B cell (primary cell): ENCODE measurements around the gene CAMK4. TPM values are rescaled to one million over a fixed set of nuclear protein-coding genes. Genes with fewer than 3 reads are reported as not detected.

Source experiments
- ATAC-seq: fragments of 200-7000 bp; cut with Tn5 transposase; one replicate; pipeline ENCODE4 v1.10.0; 2021; ENCODE audit warnings: low read depth, mild to moderate bottlenecking, moderate number of reproducible peaks, moderate library complexity
- CTCF ChIA-PET: fragments of 350-600 bp; sonication (Branson Sonifier 250); formaldehyde crosslinking; loops from one replicate; lab custom pipeline; 2021; ENCODE audit warnings: antibody characterized with exemption, inconsistent platforms; lab: Charles Lee
- POLR2A ChIA-PET: fragments of 350-600 bp; sonication (Branson Sonifier 250); formaldehyde crosslinking; loops from one replicate; lab custom pipeline; 2021; ENCODE audit warnings: antibody characterized with exemption; lab: Charles Lee
- DNase-seq: peaks from one replicate; pipeline ENCODE4 v3.0.0; 2013
- H2AFZ ChIP-seq: 2 replicates; pipeline ENCODE4 v1.6.1; 2012; ENCODE audit warnings: mild to moderate bottlenecking, low read depth, low read length; ENCODE audit not compliant: insufficient read depth, poor library complexity, severe bottlenecking
- H3K27ac ChIP-seq, 2 donors: 1 replicate in 1 of 2; 2 replicates in 1 of 2; pipeline ENCODE4 v1.5.1; 2012 to 2013; ENCODE audit warnings: low read length in 2 of 2, mild to moderate bottlenecking in 2 of 2, moderate library complexity in 1 of 2
- H3K27me3 ChIP-seq, 4 experiments: fragments of 200-600 bp in 1 of 4; sonication (generic) in 1 of 4; replicated peaks in 1 of 4; 1 replicate in 2 of 4; 2 replicates in 2 of 4; pipeline versions ENCODE4 v1.6.1 to v1.7.0; 2013 to 2016; ENCODE audit warnings: low read length in 3 of 4, mild to moderate bottlenecking in 2 of 4, mixed read lengths in 1 of 4, moderate library complexity in 1 of 4; ENCODE audit not compliant: insufficient read depth in 4 of 4, control insufficient read depth in 3 of 4; ENCODE audit errors: control extremely low read depth in 1 of 4
- H3K36me3 ChIP-seq, 2 experiments: replicated peaks in 1 of 2; 1 replicate in 1 of 2; 2 replicates in 1 of 2; pipeline versions ENCODE4 v1.6.1 to v1.7.1; 2013; ENCODE audit warnings: low read length in 1 of 2; ENCODE audit not compliant: insufficient read depth in 2 of 2, control insufficient read depth in 1 of 2; ENCODE audit errors: control extremely low read depth in 1 of 2, extremely low read depth in 1 of 2
- H3K4me1 ChIP-seq, 2 donors: fragments of 200-600 bp in 1 of 2; sonication (generic) in 1 of 2; 1 replicate in 1 of 2; 2 replicates in 1 of 2; pipeline versions ENCODE4 v1.5.1 to v1.6.1; 2013 to 2017; ENCODE audit warnings: low read length in 2 of 2; ENCODE audit not compliant: control insufficient read depth in 2 of 2, insufficient read depth in 2 of 2
- H3K4me2 ChIP-seq: replicated peaks from 2 replicates; pipeline ENCODE3; 2012; ENCODE audit warnings: mild to moderate bottlenecking, low read depth, low read length; ENCODE audit not compliant: poor library complexity, severe bottlenecking
- H3K4me3 ChIP-seq, 5 experiments: fragments of 200-600 bp in 1 of 5; sonication (generic) in 1 of 5; 1 replicate in 3 of 5; 2 replicates in 2 of 5; pipeline versions ENCODE4 v1.5.1 to v1.7.0; 2011 to 2016; ENCODE audit warnings: low read length in 4 of 5, mild to moderate bottlenecking in 4 of 5, low read depth in 2 of 5, control low read depth in 1 of 5, moderate library complexity in 1 of 5; ENCODE audit not compliant: insufficient read depth in 1 of 5; ENCODE audit errors: control extremely low read depth in 1 of 5, extremely low read depth in 1 of 5
- H3K79me2 ChIP-seq: fragments of 200-600 bp; sonication (generic); one replicate; pipeline ENCODE4 v1.6.0; 2016; ENCODE audit warnings: low read length; ENCODE audit not compliant: control insufficient read depth, insufficient read depth
- H3K9ac ChIP-seq: fragments of 200-600 bp; sonication (generic); 2 replicates; pipeline ENCODE4 v1.6.1; 2017; ENCODE audit warnings: mild to moderate bottlenecking, low read length, moderate library complexity
- H3K9me3 ChIP-seq, 3 donors: one replicate each; pipeline versions ENCODE4 v1.6.1 to v1.7.1; 2013; ENCODE audit warnings: low read length in 2 of 3; ENCODE audit not compliant: control insufficient read depth in 2 of 3, insufficient read depth in 1 of 3; ENCODE audit errors: control extremely low read depth in 1 of 3
- H4K20me1 ChIP-seq: 2 replicates; pipeline ENCODE4 v1.6.0; 2012; ENCODE audit warnings: mild to moderate bottlenecking, low read length; ENCODE audit not compliant: insufficient read depth, control insufficient read depth, poor library complexity, severe bottlenecking
- H3K27ac Mint-ChIP-seq: one replicate; pipeline ENCODE4 v1.8.0; 2021; ENCODE audit warnings: mixed read lengths
- H3K27me3 Mint-ChIP-seq: one replicate; pipeline ENCODE4 v1.8.0; 2021; ENCODE audit warnings: mixed read lengths
- H3K4me1 Mint-ChIP-seq: one replicate; pipeline ENCODE4 v1.8.0; 2021; ENCODE audit warnings: mixed read lengths
- H3K4me3 Mint-ChIP-seq: one replicate; pipeline ENCODE4 v1.8.0; 2021; ENCODE audit warnings: mixed read lengths
- H3K9me3 Mint-ChIP-seq: one replicate; pipeline ENCODE4 v1.8.0; 2022; ENCODE audit warnings: mixed read lengths; ENCODE audit not compliant: insufficient read depth
- EZH2 ChIP-seq: IDR thresholded peaks from 2 replicates; pipeline ENCODE4 v1.6.1; 2012; ENCODE audit warnings: borderline replicate concordance, low read depth, mild to moderate bottlenecking, moderate library complexity, low read length; ENCODE audit not compliant: insufficient read depth, poor library complexity, severe bottlenecking
- WGBS: methylation state at CpG from one replicate; pipeline ENCODE4 v1.1.5; 2013; ENCODE audit warnings: missing lambda C conversion rate; ENCODE audit not compliant: insufficient coverage; 5-methylcytosine and 5-hydroxymethylcytosine counted together
- intact Hi-C: fragments of 100-400 bp; cut with micrococcal nuclease; formaldehyde crosslinking; loops from one replicate; pipeline ENCODE4 v1.10.0; 2022
- polyA plus RNA-seq: library from polyadenylated mRNA; depleted of rRNA; stranded (reverse); fragments of >200 nt; gene quantifications from 2 replicates; pipeline ENCODE4 v1.2.3, GENCODE V29; 2012
- total RNA-seq, 2 donors: library from RNA; stranded (reverse); fragments of 120-200 nt in 1 of 2; gene quantifications; 1 replicate in 1 of 2; 2 replicates in 1 of 2; pipeline versions ENCODE4 v1.2.3 to v1.2.4, GENCODE V29; 2013 to 2022
- TF ChIP-seq, protein P1 (sequence below): fragments of 200-600 bp; IDR thresholded peaks from one replicate; pipeline ENCODE4 v1.8.0; 2022; ENCODE audit warnings: antibody characterized with exemption, mild to moderate bottlenecking

Gene CAMK4
- total and polyA plus RNA-seq, 2 donors (not counting 1 experiment from before 2014, with no cell fraction given): 0.78 to 4.8 TPM

DNA sequence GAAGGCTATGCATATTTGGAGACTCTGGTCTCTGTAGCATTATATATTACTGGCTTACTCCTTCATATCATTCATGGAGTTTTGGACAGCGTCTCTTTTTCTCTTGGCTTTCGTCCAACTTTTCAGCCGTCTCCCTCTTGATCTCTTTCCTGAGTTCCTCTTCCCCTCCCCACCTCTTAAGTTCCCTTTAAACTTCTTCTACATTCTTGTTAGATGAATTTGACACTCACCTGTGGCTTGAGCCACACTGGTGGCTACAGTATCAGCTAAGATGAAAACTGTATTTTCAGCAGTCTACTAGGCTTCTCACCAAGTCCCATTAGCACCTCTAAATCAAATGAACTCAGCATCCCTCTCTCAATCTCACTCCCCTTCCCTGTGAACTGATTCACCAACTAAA lies 160.0 kb downstream of the CAMK4 start:
- Histone ChIP-seq H3K27me3 (no peaks in the 10 kb centered on the region), H3K27ac (no peak overlapping the region), H3K4me2 (no peak overlapping the region), H3K4me3 (no peak overlapping the region), H3K79me2 (no peaks in the 10 kb centered on the region), H3K36me3 (no peaks in the 10 kb centered on the region), H4K20me1 (no peaks in the 10 kb centered on the region), H3K9me3 (no peaks in the 10 kb centered on the region), H3K9ac (no peak overlapping the region), H2AFZ (no peak overlapping the region), H3K4me1 (no peaks in the 10 kb centered on the region)
- Mint-ChIP-seq H3K4me1 (no peaks in the 10 kb centered on the region), H3K27me3 (no peaks in the 10 kb centered on the region), H3K4me3 (no peak overlapping the region), H3K9me3 (no peaks in the 10 kb centered on the region), H3K27ac (no peak overlapping the region)
- CTCF ChIA-PET: no interaction called here
- intact Hi-C loops: no loop called here
- 24% methylated on average over 3 of the region's 3 CpGs for WGBS
- ATAC-seq (no peak), DNase-seq (no peak)
- POLR2A ChIA-PET: no interaction called here
- TF ChIP-seq, protein P1, sequence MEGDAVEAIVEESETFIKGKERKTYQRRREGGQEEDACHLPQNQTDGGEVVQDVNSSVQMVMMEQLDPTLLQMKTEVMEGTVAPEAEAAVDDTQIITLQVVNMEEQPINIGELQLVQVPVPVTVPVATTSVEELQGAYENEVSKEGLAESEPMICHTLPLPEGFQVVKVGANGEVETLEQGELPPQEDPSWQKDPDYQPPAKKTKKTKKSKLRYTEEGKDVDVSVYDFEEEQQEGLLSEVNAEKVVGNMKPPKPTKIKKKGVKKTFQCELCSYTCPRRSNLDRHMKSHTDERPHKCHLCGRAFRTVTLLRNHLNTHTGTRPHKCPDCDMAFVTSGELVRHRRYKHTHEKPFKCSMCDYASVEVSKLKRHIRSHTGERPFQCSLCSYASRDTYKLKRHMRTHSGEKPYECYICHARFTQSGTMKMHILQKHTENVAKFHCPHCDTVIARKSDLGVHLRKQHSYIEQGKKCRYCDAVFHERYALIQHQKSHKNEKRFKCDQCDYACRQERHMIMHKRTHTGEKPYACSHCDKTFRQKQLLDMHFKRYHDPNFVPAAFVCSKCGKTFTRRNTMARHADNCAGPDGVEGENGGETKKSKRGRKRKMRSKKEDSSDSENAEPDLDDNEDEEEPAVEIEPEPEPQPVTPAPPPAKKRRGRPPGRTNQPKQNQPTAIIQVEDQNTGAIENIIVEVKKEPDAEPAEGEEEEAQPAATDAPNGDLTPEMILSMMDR: no peak
- no peak for TF ChIP-seq EZH2

DNA sequence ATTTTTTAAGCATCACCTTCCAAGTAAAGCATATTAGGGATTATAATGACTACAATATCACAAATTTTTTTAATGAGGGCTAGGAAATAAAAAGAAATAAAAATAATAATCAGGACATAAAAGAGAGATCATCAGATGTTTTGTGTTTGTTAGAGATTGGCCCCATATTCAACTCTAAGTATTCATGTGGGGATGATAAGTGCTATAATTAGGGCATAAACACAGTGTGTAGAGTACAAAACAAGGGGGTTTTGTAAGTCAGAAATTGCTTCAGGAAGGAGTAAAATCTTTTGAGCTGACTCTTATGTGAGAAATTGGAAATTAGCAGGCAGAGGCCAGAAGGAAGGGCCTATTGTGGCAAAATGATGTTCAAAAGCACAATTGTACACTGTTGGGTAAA lies 160.9 kb downstream of the CAMK4 start:
- H3K4me2 ChIP-seq: no peak overlapping the region
- no peak overlapping the region for H3K9ac ChIP-seq
- H3K27ac ChIP-seq: no peak overlapping the region
- no peaks in the 10 kb centered on the region for H3K27me3 ChIP-seq
- Mint-ChIP-seq H3K9me3 (no peaks in the 10 kb centered on the region), H3K4me3 (no peak overlapping the region), H3K4me1 (no peaks in the 10 kb centered on the region), H3K27ac (no peak overlapping the region), H3K27me3 (no peaks in the 10 kb centered on the region)
- intact Hi-C loops: no loop called here
- no peaks in the 10 kb centered on the region for H3K36me3 ChIP-seq
- no peaks in the 10 kb centered on the region for H4K20me1 ChIP-seq
- TF ChIP-seq, protein P1: no peak
- TF ChIP-seq EZH2: no peak
- H3K79me2 ChIP-seq: no peaks in the 10 kb centered on the region
- ChIA-PET CTCF (interaction anchor here (0.9 kb wide), 1 partner anchor 146 kb away, joined by 4 read pairs; no protein-coding TSS in a partner anchor), POLR2A (no interaction called here)
- no peak overlapping the region for H2AFZ ChIP-seq
- DNase-seq (no peak), ATAC-seq (no peak)
- no peak overlapping the region for H3K4me3 ChIP-seq
- no peaks in the 10 kb centered on the region for H3K4me1 ChIP-seq
- H3K9me3 ChIP-seq: no peaks in the 10 kb centered on the region
